Measurements from ENCODE around the gene PLCH2. TPM values are rescaled to one million over a fixed set of nuclear protein-coding genes. Genes with fewer than 3 reads are reported as not detected.
"Not testable (repeated sequence)": the region's sequence is repeated elsewhere in the genome, so short reads cannot be mapped to it uniquely, and the experiment has no call there.

The PLCH2 gene
- total RNA-seq, 2 donors from 2014 or later, result 5.5 to 6.9 TPM

DNA sequence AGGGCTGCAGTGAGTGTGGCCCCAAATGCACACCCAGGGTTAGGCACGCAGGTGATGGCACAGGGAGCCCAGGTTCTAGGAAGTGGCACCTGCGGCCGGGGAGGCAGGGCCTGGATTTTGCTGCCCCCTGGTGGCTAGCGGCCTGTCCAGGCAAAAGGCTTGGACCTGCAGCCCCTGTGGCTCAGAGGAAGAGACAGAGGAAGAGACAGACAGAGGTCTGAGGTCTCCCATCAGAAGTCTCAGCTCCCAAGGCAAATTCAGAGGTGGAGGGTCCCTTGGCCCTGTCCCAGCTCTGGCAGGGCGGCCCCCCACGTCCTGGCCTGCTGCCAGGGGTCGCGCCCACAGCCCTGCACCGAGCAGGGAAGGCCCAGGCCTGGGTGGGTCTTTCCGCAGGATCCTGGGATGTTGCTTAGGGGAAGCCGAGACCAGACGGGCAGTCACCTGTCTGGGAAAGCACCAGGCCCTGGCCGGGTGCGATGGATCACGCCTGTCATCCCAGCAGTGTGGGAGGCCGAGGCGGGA is 72.0 kb downstream of the PLCH2 start:
- Mint-ChIP-seq H3K9me3 (no peaks in the 10 kb centered on the region), H3K27me3 (no peaks in the 10 kb centered on the region), H3K4me3 (peak overlapping the region; percentile 88), H3K27ac (peak overlapping the region; percentile 90), H3K4me1 (ENCODE audit: low read depth in 2 of 2) (peaks cover 0 to 15% of the 10 kb centered on the region in 2 donors), H3K36me3 (no peaks in the 10 kb centered on the region)
- DNase-seq (ENCODE audit: low spot score), result peak; percentile 85
- ATAC-seq, result peak; percentile 38 to 51

DNA sequence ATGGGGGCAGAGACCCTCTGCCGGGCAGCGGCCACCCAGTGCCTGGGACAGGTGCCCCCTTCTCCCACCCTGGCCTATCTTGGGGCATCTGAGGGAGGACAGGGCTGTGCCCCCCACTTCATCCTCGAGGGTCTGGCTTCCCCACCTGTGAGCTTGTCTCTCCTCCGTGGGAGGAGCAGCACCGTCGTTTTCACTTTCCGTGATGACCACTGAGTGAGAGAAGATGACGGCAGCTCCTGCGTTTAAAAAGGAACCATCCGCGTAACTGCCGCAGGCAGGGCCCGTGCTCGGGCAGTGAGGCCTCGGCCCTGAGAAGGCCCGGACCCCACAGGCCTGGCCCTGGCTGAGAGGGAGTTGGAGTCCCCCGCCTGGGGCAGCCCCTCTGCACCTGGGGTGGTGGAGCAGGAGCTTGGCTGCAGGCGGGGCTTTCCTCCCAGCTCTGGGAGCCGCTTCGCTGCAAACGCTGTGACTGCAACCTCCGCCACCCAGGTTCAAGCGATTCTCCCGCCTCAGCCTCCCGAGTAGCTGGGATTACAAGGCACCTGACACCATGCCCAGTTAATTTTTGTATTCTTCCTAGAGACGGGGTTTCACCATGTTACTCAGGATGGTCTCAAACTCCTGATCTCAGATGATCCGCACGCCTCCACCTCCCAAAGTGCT is 73.4 kb downstream of the PLCH2 start:
- not testable (repeated sequence) for ATAC-seq; H3K4me3 Mint-ChIP-seq; H3K9me3 Mint-ChIP-seq; H3K27me3 Mint-ChIP-seq; DNase-seq (ENCODE audit: low spot score); H3K36me3 Mint-ChIP-seq
- Mint-ChIP-seq H3K4me1 (ENCODE audit: low read depth in 2 of 2) (peaks cover 5 to 25% of the 10 kb centered on the region in 2 donors), H3K27ac (peak overlapping the region; percentile 90)

DNA sequence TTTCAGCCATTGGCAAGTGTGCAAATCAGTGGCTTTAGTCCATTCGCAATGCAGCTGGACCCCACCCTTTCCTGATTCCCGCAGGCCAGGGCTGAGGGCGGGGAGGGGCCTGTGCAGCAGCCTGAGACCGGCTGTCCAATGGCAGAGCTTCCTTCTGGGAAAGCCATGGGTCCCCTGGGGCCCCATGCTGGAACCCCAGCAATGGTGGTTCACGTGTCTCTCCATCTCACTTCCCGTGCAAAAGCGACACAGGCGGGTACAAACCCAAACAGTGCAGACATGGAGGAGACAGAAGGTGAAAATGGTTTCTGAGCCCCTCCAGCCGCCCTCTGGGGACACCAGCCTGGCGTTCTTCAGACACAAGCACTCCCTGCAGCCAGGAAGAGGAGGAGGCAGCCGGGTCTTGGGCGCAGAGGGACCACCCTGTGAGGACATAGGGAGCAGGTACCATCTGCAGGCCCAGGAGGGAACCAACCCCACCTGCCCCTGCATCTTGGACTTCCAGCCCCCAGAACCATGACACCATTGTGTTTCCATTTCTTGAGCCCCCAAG is 74.3 kb downstream of the PLCH2 start:
- not testable (repeated sequence) for DNase-seq (ENCODE audit: low spot score); ATAC-seq; H3K36me3 Mint-ChIP-seq; H3K4me3 Mint-ChIP-seq; H3K9me3 Mint-ChIP-seq; H3K27me3 Mint-ChIP-seq
- H3K4me1 Mint-ChIP-seq (ENCODE audit: low read depth in 2 of 2), result peaks cover 10 to 29% of the 10 kb centered on the region in 2 donors
- H3K27ac Mint-ChIP-seq, result peak overlapping the region; percentile 90

DNA sequence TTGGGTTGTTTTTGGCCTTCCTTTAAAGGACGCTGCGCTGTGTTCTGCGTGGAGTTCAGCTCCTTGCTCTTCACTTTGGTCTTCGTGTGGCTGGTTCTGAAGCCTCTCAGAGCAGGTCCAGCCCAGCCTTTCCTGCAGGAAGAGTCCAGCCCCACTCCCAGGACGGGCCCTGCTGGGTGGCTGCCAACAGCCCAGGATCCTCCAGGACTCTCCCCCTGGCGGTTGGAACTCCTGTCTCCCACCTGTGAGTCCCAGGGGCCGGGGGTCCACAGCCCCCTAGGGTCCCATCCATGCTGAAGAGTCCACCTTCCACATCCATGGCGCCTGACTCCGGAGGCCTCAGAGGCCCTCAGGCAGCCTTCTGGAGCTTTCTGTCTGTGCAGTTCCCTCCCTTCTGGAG is 75.5 kb downstream of the PLCH2 start:
- peak overlapping the region; percentile 44 to 78 for H3K27ac Mint-ChIP-seq
- H3K9me3 Mint-ChIP-seq; DNase-seq (ENCODE audit: low spot score); H3K4me3 Mint-ChIP-seq; ATAC-seq; H3K36me3 Mint-ChIP-seq; H3K27me3 Mint-ChIP-seq: not testable (repeated sequence)
- peaks cover 15 to 39% of the 10 kb centered on the region in 2 donors for H3K4me1 Mint-ChIP-seq (ENCODE audit: low read depth in 2 of 2)

DNA sequence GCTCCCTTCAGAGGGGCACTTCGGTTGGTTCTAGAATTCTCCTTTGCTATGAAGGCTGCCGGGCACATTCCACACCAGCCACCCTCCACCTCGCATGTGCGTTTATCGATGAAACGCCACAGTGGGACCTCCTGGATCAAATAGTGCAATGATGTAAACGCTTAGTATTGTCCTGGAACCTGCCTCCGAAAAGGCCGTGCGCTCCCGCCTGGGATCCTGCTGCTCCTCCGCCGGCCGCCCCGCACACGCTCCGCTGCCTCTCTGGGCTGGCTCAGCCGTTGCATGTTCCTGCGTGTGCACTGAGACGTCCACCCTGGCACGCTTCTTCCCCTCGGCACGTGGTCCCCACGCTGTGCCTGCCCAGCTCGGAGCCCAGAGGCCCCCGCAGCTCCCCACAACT is 76.1 kb downstream of the PLCH2 start:
- peaks cover 15 to 38% of the 10 kb centered on the region in 2 donors for H3K4me1 Mint-ChIP-seq (ENCODE audit: low read depth in 2 of 2)

DNA sequence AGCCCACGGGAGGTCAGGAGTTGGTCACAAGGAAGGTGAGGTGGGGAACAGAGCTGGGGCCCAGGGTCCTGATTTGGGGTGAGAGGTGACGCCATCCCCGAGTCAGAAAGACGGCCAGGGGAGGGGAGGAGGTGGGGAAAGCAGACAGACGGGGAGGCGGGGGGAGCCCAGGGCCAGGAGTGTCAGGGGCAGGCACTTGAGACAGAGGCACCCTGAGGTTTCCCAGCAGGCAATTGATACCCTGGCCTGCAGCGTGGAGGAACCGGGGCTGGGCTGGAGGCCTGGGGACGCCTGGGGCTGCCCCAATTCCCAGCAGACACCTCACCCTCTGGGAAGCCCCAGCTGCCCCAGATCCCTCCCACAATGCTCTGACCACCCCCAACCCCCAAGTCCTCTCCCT is 77.0 kb downstream of the PLCH2 start:
- ATAC-seq; H3K4me3 Mint-ChIP-seq; DNase-seq (ENCODE audit: low spot score); H3K36me3 Mint-ChIP-seq; H3K9me3 Mint-ChIP-seq; H3K27ac Mint-ChIP-seq; H3K27me3 Mint-ChIP-seq: not testable (repeated sequence)
- H3K4me1 Mint-ChIP-seq (ENCODE audit: low read depth in 2 of 2), result peaks cover 15 to 41% of the 10 kb centered on the region in 2 donors

More for the DNA sequence above, 76.1 kb downstream of the PLCH2 start:
- no peaks in the 10 kb centered on the region for H3K9me3 Mint-ChIP-seq
- H3K27me3 Mint-ChIP-seq, result no peaks in the 10 kb centered on the region
- no peak overlapping the region for H3K4me3 Mint-ChIP-seq
- DNase-seq (ENCODE audit: low spot score) (no peak), ATAC-seq (no peak)
- no peak overlapping the region for H3K27ac Mint-ChIP-seq
- H3K36me3 Mint-ChIP-seq, result no peaks in the 10 kb centered on the region

DNA sequence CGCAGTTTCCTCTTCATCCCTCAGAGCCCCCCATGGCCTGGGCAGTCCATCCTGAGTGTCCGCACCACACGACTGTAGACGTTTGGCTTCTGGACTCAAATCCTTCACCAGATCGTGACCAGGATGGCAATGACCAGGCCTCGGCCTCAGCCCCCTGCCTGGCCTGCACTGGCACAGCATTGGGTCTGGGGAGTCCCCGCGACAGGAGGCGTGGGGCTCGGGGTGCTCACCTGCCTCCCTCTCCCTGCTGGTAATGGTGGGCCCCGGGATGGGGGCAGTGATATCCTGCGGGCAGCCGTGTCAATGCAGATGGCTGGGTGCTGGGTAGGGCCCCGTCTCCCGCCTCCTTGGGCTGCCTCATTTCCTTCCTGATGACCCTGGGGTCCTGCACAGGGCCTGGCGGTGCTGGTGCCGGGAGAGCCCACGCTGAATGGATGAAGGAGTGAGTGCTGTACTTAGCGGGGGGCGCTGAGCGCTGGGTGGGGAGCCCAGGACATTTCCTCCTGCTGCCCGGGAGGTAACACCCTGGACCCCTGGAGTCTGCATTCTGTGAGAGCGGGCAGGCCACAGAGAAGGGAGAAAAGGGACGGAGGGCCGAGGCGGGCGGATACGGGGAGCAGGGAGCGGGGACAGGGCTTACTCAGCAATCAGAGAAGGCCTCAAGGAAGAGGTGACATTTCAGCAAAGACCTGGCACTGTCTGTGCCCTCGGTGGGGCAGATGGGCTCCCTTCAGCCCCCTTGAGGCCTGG is 78.0 kb downstream of the PLCH2 start:
- DNase-seq (ENCODE audit: low spot score) (no peak), ATAC-seq (no peak)
- Mint-ChIP-seq H3K36me3 (no peaks in the 10 kb centered on the region), H3K27ac (peak overlapping the region; percentile 51 to 85), H3K4me1 (ENCODE audit: low read depth in 2 of 2) (peaks cover 15 to 39% of the 10 kb centered on the region in 2 donors), H3K4me3 (peak overlapping the region; percentile 44), H3K9me3 (no peaks in the 10 kb centered on the region), H3K27me3 (no peaks in the 10 kb centered on the region)

DNA sequence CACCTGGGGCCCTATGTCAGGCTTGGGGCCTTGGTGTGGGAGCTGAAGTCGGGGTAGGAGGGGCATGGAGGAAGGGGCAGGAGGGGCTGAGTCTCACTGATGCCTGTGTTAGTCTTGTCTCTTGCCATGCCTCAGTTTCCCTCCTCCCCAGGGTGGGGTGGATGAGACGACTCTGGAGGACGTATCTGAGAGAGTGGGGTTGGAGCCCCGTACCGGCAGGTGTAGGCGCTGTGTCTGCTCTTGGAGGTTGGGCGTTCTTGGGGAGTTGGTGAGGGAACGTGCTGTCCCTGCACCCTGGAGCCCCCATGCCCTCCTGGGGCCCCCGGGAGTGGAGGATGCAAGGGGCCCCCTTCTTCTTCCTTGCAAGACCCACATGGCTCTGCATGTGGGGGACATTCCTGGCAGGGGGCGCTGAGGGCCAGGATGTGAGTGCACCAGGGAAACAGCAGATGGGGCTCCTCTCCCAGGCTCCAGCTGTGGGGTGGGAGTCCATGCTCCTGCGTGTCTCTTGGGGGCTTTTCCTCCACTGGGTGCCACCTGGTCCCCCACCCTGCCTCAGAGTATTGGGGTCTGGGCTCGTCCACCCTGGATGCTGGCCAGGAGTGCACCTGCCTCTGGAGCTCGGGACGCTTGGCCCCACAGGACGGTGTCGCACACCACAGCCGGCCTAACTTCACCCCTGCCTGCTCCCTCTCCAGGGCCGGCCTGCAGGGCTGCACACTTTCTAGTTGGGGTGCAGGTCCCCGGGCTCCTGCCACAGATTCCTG is 78.7 kb downstream of the PLCH2 start:
- no peaks in the 10 kb centered on the region for H3K36me3 Mint-ChIP-seq
- H3K27me3 Mint-ChIP-seq, result no peaks in the 10 kb centered on the region
- ATAC-seq (no peak), DNase-seq (ENCODE audit: low spot score) (no peak)
- H3K27ac Mint-ChIP-seq, result peak overlapping the region; percentile 92 to 98
- H3K4me3 Mint-ChIP-seq, result peak overlapping the region; percentile 44
- peaks cover 15 to 37% of the 10 kb centered on the region in 2 donors for H3K4me1 Mint-ChIP-seq (ENCODE audit: low read depth in 2 of 2)
- H3K9me3 Mint-ChIP-seq, result no peaks in the 10 kb centered on the region

Other genes with a start within 250 kb of the PLCH2 start
- 10 to 100 TPM; 16.5 to 42.7 TPM for gene SKI, start 248.0 kb upstream of the PLCH2 start, total RNA-seq
- 1 to 10 TPM; 4.0 to 7.5 TPM for gene MORN1, start 84.7 kb upstream of the PLCH2 start, total RNA-seq
- gene RER1, start 84.4 kb upstream of the PLCH2 start, total RNA-seq, result 100 to 1,000 TPM; 139 to 161 TPM
- 10 to 100 TPM; 10.7 to 18.9 TPM for gene PEX10, start 63.7 kb upstream of the PLCH2 start, total RNA-seq
- gene PANK4, start 50.3 kb downstream of the PLCH2 start, total RNA-seq, result 10 to 100 TPM; 37.7 to 70.5 TPM
- not detected for gene HES5, start 54.0 kb downstream of the PLCH2 start, total RNA-seq
- gene TNFRSF14, start 80.1 kb downstream of the PLCH2 start, total RNA-seq, result 100 to 1,000 TPM in 1 of 2 donors, 10 to 100 TPM in 1; 93.2 to 118 TPM
- 10 to 100 TPM in 1 of 2 donors, 1 to 10 TPM in 1; 9.1 to 18.5 TPM for gene PRXL2B, start 110.5 kb downstream of the PLCH2 start, total RNA-seq
- under 1 TPM in 1 of 2 donors, not detected in 1; 0.81 TPM for gene MMEL1, start 156.7 kb downstream of the PLCH2 start, total RNA-seq